BLaER1 treated with 17β-estradiol and CSF1 and Interleukin-3, amounts not matched to agents 10 nM and 100 nM (cell line): Measurements from ENCODE around the gene NHS.

Experiments
- H3K27ac ChIP-seq, 11 experiments: shearing (Covaris generic); formaldehyde crosslinking; 2 replicates each; pipeline ENCODE4 v1.8.1; 2022
- H3K27me3 ChIP-seq, 11 experiments: shearing (Covaris generic); formaldehyde crosslinking; 2 replicates each; pipeline ENCODE4 v1.8.1; 2022
- H3K36me3 ChIP-seq, 11 experiments: shearing (Covaris generic); formaldehyde crosslinking; 2 replicates each; pipeline ENCODE4 v1.8.1; 2022
- H3K4me1 ChIP-seq, 10 experiments: shearing (Covaris generic); formaldehyde crosslinking; 2 replicates each; pipeline ENCODE4 v1.8.1; 2022
- H3K4me2 ChIP-seq, 11 experiments: shearing (Covaris generic); formaldehyde crosslinking; 2 replicates each; pipeline ENCODE4 v1.8.1; 2022
- H3K4me3 ChIP-seq, 10 experiments: shearing (Covaris generic); formaldehyde crosslinking; 2 replicates each; pipeline ENCODE4 v1.8.1; 2022
- H3K9ac ChIP-seq, 11 experiments: shearing (Covaris generic); formaldehyde crosslinking; 2 replicates each; pipeline ENCODE4 v1.8.1; 2022
- H3K9me3 ChIP-seq, 11 experiments: shearing (Covaris generic); formaldehyde crosslinking; replicated peaks in 1 of 11; 2 replicates each; pipeline ENCODE4 v1.8.1; 2022
- H4K20me1 ChIP-seq, 11 experiments: shearing (Covaris generic); formaldehyde crosslinking; 2 replicates each; pipeline ENCODE4 v1.8.1; 2022
- Cebpa-rat ChIP-seq, 11 experiments: shearing (Covaris generic); IDR thresholded peaks; 2 replicates each; pipeline ENCODE4 v1.8.1; 2022

Gene NHS

DNA sequence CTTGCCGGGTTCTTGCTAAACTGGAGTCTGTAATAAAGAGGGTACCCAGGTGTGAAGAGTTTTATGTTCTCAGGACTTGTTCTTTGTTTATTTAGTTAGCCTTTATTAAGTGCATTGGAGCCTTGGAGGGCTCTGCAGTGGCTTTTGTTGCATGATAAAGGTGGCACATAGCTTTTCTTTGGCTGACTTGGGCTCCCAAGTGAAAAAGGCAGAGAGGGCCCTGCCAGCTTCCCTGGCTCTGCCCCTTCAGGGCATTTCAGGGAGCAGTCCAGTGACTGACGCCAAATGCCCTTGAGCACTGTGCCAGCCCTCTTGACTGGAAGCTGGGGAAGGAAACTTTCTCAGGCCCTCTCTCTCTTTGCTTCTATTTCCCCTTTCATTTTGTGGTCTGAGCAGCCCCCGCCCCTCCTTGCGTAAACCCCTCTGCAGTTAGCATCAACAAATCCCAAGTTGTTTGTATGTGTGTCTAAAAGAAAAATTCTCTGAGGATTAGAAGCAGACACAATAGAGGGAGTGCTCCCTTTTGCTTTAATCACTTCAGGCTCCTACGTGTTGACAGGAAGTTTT, 152.2 kb downstream of the NHS start:
- Histone ChIP-seq H3K4me3 (peak overlapping the region in 8 of 10 experiments; percentile 3 to 49 (median 34); a peak in 11 of 20 replicates), H3K27me3 (peaks cover 92 to 100% (median 98%) of the 10 kb centered on the region in 11 experiments), H3K27ac (peak overlapping the region; percentile 66 to 91 (median 80); a peak in 21 of 22 replicates), H3K4me2 (peak overlapping the region; percentile 64 to 90 (median 77)), H4K20me1 (peaks cover 0 to 7% (median 0%) of the 10 kb centered on the region in 11 experiments; a peak in 3 of 22 replicates), H3K4me1 (peaks cover 40 to 78% (median 54%) of the 10 kb centered on the region in 10 experiments), H3K9me3 (no peaks in the 10 kb centered on the region), H3K9ac (peak overlapping the region; percentile 40 to 78 (median 66); a peak in 20 of 22 replicates), H3K36me3 (no peaks in the 10 kb centered on the region)
- TF ChIP-seq Cebpa-rat (IDR thresholded peaks at IDR 0.05): peak in 3 of 11 experiments; percentile 23 to 40 (median 38); a peak in 2 of 22 replicates

DNA sequence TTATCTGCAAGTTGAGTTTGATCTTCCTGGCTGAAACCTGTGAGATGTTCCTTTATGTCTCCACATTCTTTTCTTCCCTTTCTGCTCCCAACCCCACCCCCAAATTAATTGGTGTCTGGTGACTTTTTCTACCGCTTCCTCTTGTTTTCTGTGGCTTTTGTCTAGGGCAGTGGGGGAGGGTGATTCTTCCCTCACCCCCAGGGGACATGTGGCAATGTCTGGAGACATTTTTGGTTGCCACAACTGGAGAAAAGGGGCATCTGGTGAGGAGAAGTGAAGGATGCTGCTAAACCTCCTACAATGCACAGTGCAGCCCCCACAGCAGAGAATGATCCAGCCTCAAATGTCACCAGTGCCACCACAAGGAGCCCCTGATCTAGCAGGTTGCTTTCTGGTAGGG, 152.9 kb downstream of the NHS start:
- Histone ChIP-seq H3K9me3 (no peaks in the 10 kb centered on the region), H3K27ac (peak overlapping the region; percentile 66 to 91 (median 80); a peak in 21 of 22 replicates), H3K9ac (peak overlapping the region; percentile 40 to 78 (median 66); a peak in 19 of 22 replicates), H3K4me3 (peak overlapping the region in 8 of 10 experiments; percentile 3 to 49 (median 34); a peak in 11 of 20 replicates), H4K20me1 (peaks cover 0 to 7% (median 0%) of the 10 kb centered on the region in 11 experiments; a peak in 3 of 22 replicates), H3K4me2 (peak overlapping the region; percentile 64 to 90 (median 77)), H3K4me1 (peaks cover 47 to 80% (median 60%) of the 10 kb centered on the region in 10 experiments), H3K27me3 (peaks cover 90 to 100% (median 99%) of the 10 kb centered on the region in 11 experiments), H3K36me3 (no peaks in the 10 kb centered on the region)
- peak in 6 of 11 experiments; percentile 23 to 73 (median 68); a peak in 8 of 22 replicates for TF ChIP-seq Cebpa-rat (IDR thresholded peaks at IDR 0.05)

DNA sequence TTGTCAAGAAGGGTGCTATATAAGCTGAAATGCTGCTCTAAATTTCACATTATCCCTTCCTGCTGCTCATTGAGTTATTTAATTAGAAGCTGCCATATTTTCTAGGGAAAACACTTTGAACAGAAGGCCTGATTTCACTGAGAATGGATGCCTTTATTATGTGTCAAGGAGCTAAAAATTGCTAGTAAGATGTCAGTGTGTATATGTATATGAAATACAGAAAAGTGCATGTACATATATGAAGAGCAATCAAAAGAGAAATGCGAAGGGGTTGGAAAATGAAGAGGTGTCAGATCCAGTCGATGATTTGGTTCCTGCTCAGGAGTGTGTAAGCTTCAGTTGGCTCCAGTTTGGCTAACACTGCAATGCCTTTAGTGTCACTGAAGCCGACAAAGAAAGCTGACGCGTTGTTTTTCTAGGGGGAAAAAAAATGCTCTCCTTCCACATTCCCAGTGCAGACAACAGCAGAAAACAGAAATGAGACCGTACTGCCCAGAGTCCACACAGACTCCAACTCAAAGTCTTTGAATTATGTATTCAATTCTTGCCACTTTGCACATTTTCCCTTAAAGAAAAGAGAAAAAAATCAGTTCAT, 154.2 kb downstream of the NHS start:
- Histone ChIP-seq H3K4me2 (peak overlapping the region; percentile 64 to 90 (median 77)), H3K4me3 (peak overlapping the region in 2 of 10 experiments; percentile 22 to 27; a peak in 2 of 20 replicates), H3K9ac (no peak overlapping the region), H3K9me3 (no peaks in the 10 kb centered on the region), H3K4me1 (peaks cover 49 to 79% (median 61%) of the 10 kb centered on the region in 10 experiments), H4K20me1 (peaks cover 0 to 7% (median 0%) of the 10 kb centered on the region in 11 experiments; a peak in 2 of 22 replicates), H3K27ac (peak overlapping the region in 6 of 11 experiments; percentile 66 to 91 (median 82); a peak in 9 of 22 replicates), H3K27me3 (peaks cover 86 to 100% (median 99%) of the 10 kb centered on the region in 11 experiments), H3K36me3 (no peaks in the 10 kb centered on the region)
- TF ChIP-seq Cebpa-rat (IDR thresholded peaks at IDR 0.05): no peak

DNA sequence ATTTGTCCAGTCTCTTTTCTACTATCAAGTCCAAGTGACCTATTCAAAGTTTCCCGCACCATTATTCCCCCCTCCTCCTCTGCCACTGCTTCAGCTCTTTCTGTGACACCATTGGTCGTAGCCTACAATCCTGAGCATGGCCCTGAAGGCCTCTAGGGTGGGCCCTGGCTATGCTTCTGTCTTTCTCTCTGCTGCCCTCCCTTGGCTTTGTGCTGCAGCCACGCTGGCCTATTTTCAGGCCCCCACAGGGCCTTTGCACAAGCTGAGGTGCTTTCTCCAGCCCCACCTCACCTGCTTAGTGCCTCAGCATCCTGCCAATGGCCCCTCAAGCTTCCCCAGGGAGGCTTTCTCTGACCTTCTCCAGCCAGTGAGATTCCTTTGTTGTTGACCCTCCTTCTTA, 156.5 kb downstream of the NHS start:
- Histone ChIP-seq H3K9ac (no peak overlapping the region), H3K4me1 (peaks cover 48 to 67% (median 54%) of the 10 kb centered on the region in 10 experiments), H4K20me1 (peaks cover 0 to 7% (median 0%) of the 10 kb centered on the region in 11 experiments; a peak in 2 of 22 replicates), H3K36me3 (no peaks in the 10 kb centered on the region), H3K27me3 (peaks cover 83 to 100% (median 99%) of the 10 kb centered on the region in 11 experiments), H3K27ac (no peak overlapping the region), H3K4me3 (no peak overlapping the region), H3K9me3 (no peaks in the 10 kb centered on the region), H3K4me2 (peak overlapping the region in 7 of 11 experiments; percentile 20 to 81 (median 48); a peak in 12 of 22 replicates)
- no peak for TF ChIP-seq Cebpa-rat (IDR thresholded peaks at IDR 0.05)

DNA sequence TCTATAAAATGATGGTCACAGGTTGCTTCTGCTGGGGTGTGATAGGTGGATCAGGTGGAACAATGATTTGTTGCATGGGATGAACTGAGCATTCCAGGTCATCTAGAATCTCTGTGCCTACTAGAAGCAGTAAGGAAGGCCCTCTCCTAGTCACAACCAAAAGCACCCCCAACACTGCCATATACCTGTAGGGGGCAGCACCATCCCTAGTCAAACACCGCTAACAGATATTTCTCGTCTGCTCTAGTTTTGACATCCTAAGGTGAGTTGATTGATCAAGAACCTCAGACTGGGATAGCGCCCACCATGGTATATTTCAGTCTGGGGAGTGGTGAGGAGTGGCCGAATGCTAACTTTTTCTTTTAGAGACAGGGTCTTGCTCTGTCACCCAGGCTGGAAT, 160.2 kb downstream of the NHS start:
- H3K4me3 ChIP-seq: no peak overlapping the region

GRCh38 chrX:17537723-17538243, 162.8 kb downstream of the NHS start:
- peaks cover 89 to 100% (median 100%) of the 10 kb centered on the region in 11 experiments for H3K27me3 ChIP-seq
- no peaks in the 10 kb centered on the region for H3K36me3 ChIP-seq
- peaks cover 0 to 12% (median 0%) of the 10 kb centered on the region in 11 experiments; a peak in 6 of 22 replicates for H3K9me3 ChIP-seq
- H3K9ac ChIP-seq: no peak overlapping the region
- no peak for TF ChIP-seq Cebpa-rat (IDR thresholded peaks at IDR 0.05)
- H3K4me3 ChIP-seq: no peak overlapping the region
- peaks cover 2 to 16% (median 3%) of the 10 kb centered on the region in 10 experiments; a peak in 17 of 20 replicates for H3K4me1 ChIP-seq
- no peak overlapping the region for H3K27ac ChIP-seq
- H3K4me2 ChIP-seq: no peak overlapping the region
- H4K20me1 ChIP-seq: peaks cover 0 to 8% (median 0%) of the 10 kb centered on the region in 11 experiments; a peak in 5 of 22 replicates

More for the DNA sequence above, 160.2 kb downstream of the NHS start:
- H3K27me3 ChIP-seq: peaks cover 82 to 100% (median 99%) of the 10 kb centered on the region in 11 experiments
- H3K4me2 ChIP-seq: no peak overlapping the region; a peak in 1 of 22 replicates
- H4K20me1 ChIP-seq: peaks cover 0 to 8% (median 0%) of the 10 kb centered on the region in 11 experiments; a peak in 5 of 22 replicates
- no peak overlapping the region for H3K27ac ChIP-seq
- no peak overlapping the region for H3K9ac ChIP-seq
- no peaks in the 10 kb centered on the region for H3K36me3 ChIP-seq
- H3K9me3 ChIP-seq: peaks cover 0 to 12% (median 0%) of the 10 kb centered on the region in 11 experiments; a peak in 6 of 22 replicates
- TF ChIP-seq Cebpa-rat (IDR thresholded peaks at IDR 0.05): no peak
- peaks cover 15 to 32% (median 21%) of the 10 kb centered on the region in 10 experiments for H3K4me1 ChIP-seq

DNA sequence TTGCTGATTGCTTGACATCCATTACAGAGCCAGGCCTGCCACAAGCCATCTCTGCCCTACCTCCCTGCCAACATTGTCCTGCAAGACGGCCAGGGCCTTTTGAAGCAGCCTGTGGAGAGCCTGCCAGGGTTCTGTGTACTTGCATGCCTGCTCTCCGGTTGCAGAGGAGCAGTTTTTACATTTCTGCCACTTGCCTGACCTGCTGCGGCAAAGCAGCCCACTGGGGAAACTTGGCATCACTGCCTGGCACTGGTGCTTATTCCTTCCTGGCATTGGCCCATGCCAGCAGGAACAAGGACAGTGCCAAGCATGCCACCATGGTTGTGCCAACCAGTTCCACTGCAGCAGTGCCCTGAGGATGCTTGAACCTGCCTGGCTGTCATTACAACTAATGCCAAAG, 167.1 kb downstream of the NHS start:
- H3K4me1 ChIP-seq: peaks cover 0 to 15% (median 12%) of the 10 kb centered on the region in 10 experiments; a peak in 13 of 20 replicates
- no peak for TF ChIP-seq Cebpa-rat (IDR thresholded peaks at IDR 0.05)
- H4K20me1 ChIP-seq: peaks cover 0 to 11% (median 0%) of the 10 kb centered on the region in 11 experiments; a peak in 7 of 22 replicates
- H3K27ac ChIP-seq: no peak overlapping the region
- no peak overlapping the region for H3K4me3 ChIP-seq
- H3K4me2 ChIP-seq: no peak overlapping the region
- H3K9ac ChIP-seq: no peak overlapping the region
- peaks cover 0 to 12% (median 0%) of the 10 kb centered on the region in 11 experiments; a peak in 6 of 22 replicates for H3K9me3 ChIP-seq
- H3K27me3 ChIP-seq: peaks cover 94 to 100% (median 100%) of the 10 kb centered on the region in 11 experiments
- no peaks in the 10 kb centered on the region for H3K36me3 ChIP-seq

GRCh38 chrX:17544821-17545220, 169.8 kb downstream of the NHS start:
- no peaks in the 10 kb centered on the region for H3K36me3 ChIP-seq

More at GRCh38 chrX:17544821-17545220, 169.8 kb downstream of the NHS start:
- Histone ChIP-seq H3K27me3 (peaks cover 92 to 100% (median 100%) of the 10 kb centered on the region in 11 experiments), H3K9ac (no peak overlapping the region), H3K27ac (no peak overlapping the region), H3K4me3 (no peak overlapping the region), H3K9me3 (peaks cover 0 to 4% (median 0%) of the 10 kb centered on the region in 11 experiments; a peak in 6 of 22 replicates), H3K4me2 (no peak overlapping the region), H4K20me1 (peaks cover 0 to 8% (median 0%) of the 10 kb centered on the region in 11 experiments; a peak in 7 of 22 replicates), H3K4me1 (peaks cover 20 to 41% (median 38%) of the 10 kb centered on the region in 10 experiments; a peak in 19 of 20 replicates)
- TF ChIP-seq Cebpa-rat (IDR thresholded peaks at IDR 0.05): no peak
